Esophagus squamous epithelium (tissue), 4 donors: ENCODE results near the gene HAPSTR1.

Source experiments
- CTCF ChIP-seq, 6 experiments: fragments of 450-650 bp in 4 of 6; fragments of 200-600 bp in 2 of 6; sonication (generic) in 2 of 6; IDR thresholded peaks; one replicate each; pipeline ENCODE4 v1.5.1; 2016 to 2019; ENCODE audit warnings: antibody characterized with exemption in 6 of 6, mild to moderate bottlenecking in 4 of 6, moderate library complexity in 4 of 6
- POLR2A ChIP-seq, 4 donors: fragments of 450-650 bp; IDR thresholded peaks; one replicate each; pipeline ENCODE4 v1.6.1; 2017; ENCODE audit warnings: antibody characterized with exemption in 4 of 4, mild to moderate bottlenecking in 4 of 4, moderate library complexity in 3 of 4

GRCh38 chr16:9102379-9102778, 10.9 kb downstream of the HAPSTR1 start:
- no peak for TF ChIP-seq CTCF (IDR thresholded peaks at IDR 0.05)
- TF ChIP-seq POLR2A (IDR thresholded peaks at IDR 0.05), result no peak
